Fibroblast of skin of back (primary cell): Measurements from ENCODE around the gene IRX4.
"Not testable (repeated sequence)": the region's sequence is repeated elsewhere in the genome, so short reads cannot be mapped to it uniquely, and the experiment has no call there.

Source experiments
- DNase-seq: peaks from one replicate; pipeline ENCODE4 v3.0.0-alpha.2; 2013

IRX4 gene

GRCh38 chr5:1877103-1878049, 5.3 kb downstream of the IRX4 start:
- DNase-seq: no peak

- DNase-seq: no peak
Measured at GRCh38 chr5:1876660-1877064, 6.1 kb downstream of the IRX4 start.

- no peak for DNase-seq
Measured at GRCh38 chr5:1875843-1876659, 6.7 kb downstream of the IRX4 start.

GRCh38 chr5:1875281-1875842, 7.4 kb downstream of the IRX4 start:
- DNase-seq: no peak

- no peak for DNase-seq
Measured at GRCh38 chr5:1874771-1875220, 7.9 kb downstream of the IRX4 start.

- DNase-seq: no peak
Measured at GRCh38 chr5:1874348-1874747, 8.4 kb downstream of the IRX4 start.

GRCh38 chr5:1873243-1873959, 9.3 kb downstream of the IRX4 start:
- no peak for DNase-seq

- no peak for DNase-seq
Measured at GRCh38 chr5:1871441-1871840, 11.3 kb downstream of the IRX4 start.

- not testable (repeated sequence) for DNase-seq
Measured at GRCh38 chr5:1870435-1871272, 12.1 kb downstream of the IRX4 start.

- no peak for DNase-seq
Measured at GRCh38 chr5:1868886-1869475, 13.7 kb downstream of the IRX4 start.

- no peak for DNase-seq
Measured at GRCh38 chr5:1867815-1868143, 14.9 kb downstream of the IRX4 start.

GRCh38 chr5:1867114-1867814, 15.5 kb downstream of the IRX4 start:
- no peak for DNase-seq

- no peak for DNase-seq
Measured at GRCh38 chr5:1865948-1866347, 16.8 kb downstream of the IRX4 start.

GRCh38 chr5:1865486-1865885, 17.2 kb downstream of the IRX4 start:
- DNase-seq: no peak

GRCh38 chr5:1864896-1865440, 17.8 kb downstream of the IRX4 start:
- DNase-seq: no peak

- no peak for DNase-seq
Measured at GRCh38 chr5:1860949-1861348, 21.8 kb downstream of the IRX4 start.

GRCh38 chr5:1860021-1860610, 22.6 kb downstream of the IRX4 start:
- no peak for DNase-seq

GRCh38 chr5:1859099-1859498, 23.6 kb downstream of the IRX4 start:
- DNase-seq: no peak

GRCh38 chr5:1858436-1858835, 24.3 kb downstream of the IRX4 start:
- DNase-seq: no peak

- DNase-seq: no peak
Measured at GRCh38 chr5:1857256-1857600, 25.5 kb downstream of the IRX4 start.
